ENCODE results near the gene NMNAT3.

DNA sequence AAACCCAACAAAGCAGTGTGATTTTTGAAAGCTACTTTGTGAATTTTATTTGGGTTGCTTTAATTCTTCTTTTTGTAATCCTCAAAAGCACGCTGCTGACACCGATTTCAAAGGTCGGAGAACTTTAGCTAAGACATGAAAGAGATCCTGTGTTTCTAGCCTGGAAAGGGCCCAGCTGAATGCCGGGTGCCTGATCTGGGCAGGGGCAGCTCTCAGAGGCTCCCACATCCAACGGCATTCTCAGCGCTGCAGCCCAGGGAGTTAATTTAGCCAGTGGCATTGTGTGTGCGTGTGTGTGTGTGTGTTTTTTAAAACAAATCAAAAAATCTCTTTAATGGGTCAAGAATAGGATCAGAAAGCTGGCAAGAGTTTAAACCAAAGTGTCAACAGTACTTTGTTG, 144.8 kb downstream of the NMNAT3 start:
- TF ChIP-seq, protein P1, sequence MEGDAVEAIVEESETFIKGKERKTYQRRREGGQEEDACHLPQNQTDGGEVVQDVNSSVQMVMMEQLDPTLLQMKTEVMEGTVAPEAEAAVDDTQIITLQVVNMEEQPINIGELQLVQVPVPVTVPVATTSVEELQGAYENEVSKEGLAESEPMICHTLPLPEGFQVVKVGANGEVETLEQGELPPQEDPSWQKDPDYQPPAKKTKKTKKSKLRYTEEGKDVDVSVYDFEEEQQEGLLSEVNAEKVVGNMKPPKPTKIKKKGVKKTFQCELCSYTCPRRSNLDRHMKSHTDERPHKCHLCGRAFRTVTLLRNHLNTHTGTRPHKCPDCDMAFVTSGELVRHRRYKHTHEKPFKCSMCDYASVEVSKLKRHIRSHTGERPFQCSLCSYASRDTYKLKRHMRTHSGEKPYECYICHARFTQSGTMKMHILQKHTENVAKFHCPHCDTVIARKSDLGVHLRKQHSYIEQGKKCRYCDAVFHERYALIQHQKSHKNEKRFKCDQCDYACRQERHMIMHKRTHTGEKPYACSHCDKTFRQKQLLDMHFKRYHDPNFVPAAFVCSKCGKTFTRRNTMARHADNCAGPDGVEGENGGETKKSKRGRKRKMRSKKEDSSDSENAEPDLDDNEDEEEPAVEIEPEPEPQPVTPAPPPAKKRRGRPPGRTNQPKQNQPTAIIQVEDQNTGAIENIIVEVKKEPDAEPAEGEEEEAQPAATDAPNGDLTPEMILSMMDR (IDR thresholded peaks at IDR 0.05): no peak
- TF ChIP-seq EP300 (IDR thresholded peaks at IDR 0.05): no peak
- TF ChIP-seq HDAC2 (IDR thresholded peaks at IDR 0.05): no peak
- no peak for TF ChIP-seq CEBPB (IDR thresholded peaks at IDR 0.05)

All from A549 (cell line).